Hematopoietic multipotent progenitor cell treated with erythropoietin and hydrocortisone succinate and interleukin-3 and kit ligand, for 4 days (in vitro differentiated cells): ENCODE results near the gene KDM5C.
"Not testable (repeated sequence)": the region's sequence is repeated elsewhere in the genome, so short reads cannot be mapped to it uniquely, and the experiment has no call there.

Experiments
- DNase-seq: peaks from one replicate; pipeline ENCODE4 v3.0.0-alpha.2; 2015

KDM5C gene

DNA sequence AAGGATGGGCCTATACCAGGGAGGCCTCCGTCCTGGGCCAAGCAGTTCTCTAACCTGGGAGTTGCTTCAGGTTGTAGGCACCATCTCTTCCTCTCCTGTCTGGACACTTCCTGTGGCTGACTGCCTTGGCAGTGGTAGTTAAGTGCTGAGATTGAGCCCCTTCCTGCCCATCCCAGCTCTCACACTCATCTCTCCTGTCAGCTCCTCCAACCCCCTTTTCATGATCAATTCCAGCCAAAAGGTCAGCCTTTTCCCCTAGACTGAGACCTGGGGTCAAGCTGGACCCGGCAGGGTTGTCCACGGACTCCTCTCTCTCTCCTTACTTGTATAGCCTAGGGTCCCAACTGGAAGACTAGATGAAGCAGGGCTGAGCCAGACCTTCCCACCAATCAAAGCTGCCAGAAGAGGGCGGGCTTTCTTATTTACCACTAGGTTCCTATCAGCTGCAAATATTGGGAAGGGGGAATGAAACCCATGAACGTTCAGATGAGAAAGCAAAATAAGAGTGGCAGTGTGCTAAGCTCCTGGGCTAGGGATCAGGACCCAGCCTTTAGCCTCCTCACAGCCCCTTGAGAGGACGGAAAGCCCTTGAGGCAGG lies 34.5 kb downstream of the KDM5C start:
- peak; percentile 18 for DNase-seq

DNA sequence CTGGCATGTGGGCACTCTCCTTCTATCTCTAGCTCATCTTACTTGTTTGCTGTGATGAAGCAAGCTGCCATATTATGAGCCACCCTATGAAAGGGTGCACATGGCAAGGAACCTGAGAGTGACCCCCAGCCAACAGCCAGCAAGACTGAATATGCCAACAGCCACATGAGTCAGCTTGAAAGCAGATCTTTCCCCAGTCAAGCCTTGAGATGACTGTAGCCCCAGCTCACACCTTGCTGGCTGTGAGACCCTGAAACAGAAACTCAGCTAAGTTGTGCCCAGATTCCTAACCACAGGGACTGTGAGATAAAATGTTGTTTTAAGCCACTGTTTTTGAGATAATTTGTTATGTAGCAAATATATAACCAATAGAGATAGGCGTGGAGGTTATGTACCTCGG lies 36.2 kb downstream of the KDM5C start:
- DNase-seq = no peak

DNA sequence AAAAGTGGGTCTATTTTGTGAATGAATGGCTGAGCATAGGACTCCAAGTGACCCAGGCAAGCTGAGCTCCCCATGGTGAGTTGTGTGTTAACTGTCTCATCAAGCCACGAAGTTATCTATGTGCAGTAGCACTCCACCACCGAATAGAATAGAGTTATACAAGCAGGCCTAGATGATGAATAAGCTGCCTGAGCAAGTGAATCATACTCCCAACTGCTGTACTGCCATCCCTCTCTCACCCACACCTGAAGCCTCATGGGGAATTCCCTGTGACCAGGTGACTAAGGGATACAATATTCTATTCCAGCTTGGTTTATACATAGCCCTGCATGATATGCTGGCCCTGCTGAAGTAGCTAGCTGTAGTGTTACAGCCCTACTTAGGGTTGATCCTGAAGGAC lies 38.7 kb downstream of the KDM5C start:
- peak; percentile 8 for DNase-seq

DNA sequence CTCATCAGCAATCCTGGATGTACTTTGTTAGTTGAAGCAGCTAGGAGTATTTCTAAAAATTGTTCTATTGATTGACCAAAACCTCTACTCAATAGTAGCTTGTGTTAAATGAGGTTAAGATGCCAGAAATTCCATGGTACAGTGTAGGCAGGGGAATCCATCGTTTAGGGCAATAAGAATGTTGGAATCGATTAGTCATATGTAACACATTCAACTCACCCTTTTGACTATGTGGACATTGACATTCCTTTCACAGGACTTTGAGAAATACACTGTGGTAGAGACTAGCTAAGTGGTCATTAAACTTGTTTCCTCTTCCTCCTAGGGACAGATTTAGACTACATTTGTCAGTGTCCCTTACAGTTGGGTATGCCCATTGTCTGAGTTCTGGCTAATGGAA lies 40.2 kb downstream of the KDM5C start:
- no peak for DNase-seq

DNA sequence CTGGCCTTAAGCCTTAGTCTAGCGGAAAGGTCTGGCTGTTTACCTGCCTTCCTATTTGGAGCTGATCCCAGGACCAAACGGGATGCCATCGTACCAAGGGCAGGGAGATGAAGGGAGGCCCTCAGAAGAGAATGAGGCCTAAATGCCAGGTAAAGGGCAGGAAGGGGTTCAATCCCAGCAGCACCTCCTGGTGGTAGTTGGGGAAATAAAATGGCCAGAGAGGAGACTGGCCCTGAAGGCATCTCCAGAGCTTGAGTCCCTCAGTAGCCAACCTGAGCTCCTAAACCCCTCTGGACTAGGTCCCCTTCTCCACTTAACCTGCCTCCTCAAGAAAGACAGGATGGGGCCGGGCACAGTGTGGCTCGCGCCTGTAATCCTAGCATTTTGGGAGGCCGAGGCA lies 53.7 kb downstream of the KDM5C start:
- no peak for DNase-seq

- DNase-seq = no peak
Observed at GRCh38 chrX:53166103-53166502, 58.9 kb downstream of the KDM5C start.

DNA sequence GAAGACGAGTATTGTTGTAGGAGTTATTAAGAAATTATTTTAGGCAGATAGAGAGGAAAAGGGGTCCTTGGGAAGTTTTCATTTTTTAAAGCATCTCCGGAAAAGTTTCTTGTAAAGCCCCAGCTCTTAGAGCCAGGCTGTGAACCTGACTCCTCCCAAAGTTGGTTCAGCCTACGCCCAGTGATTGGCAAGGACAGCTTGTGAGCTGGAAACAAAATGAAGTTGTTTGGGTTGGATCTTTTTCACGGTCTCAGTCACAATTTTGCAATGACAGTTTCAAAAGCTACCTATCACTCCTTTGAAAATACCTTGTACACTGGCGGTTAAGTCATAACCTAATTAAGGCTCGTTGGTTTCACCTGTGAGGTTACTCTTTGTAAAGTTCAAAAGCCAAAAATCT lies 60.4 kb downstream of the KDM5C start:
- DNase-seq = not testable (repeated sequence)

GRCh38 chrX:53163436-53163835 lies 61.6 kb downstream of the KDM5C start:
- no peak for DNase-seq

DNA sequence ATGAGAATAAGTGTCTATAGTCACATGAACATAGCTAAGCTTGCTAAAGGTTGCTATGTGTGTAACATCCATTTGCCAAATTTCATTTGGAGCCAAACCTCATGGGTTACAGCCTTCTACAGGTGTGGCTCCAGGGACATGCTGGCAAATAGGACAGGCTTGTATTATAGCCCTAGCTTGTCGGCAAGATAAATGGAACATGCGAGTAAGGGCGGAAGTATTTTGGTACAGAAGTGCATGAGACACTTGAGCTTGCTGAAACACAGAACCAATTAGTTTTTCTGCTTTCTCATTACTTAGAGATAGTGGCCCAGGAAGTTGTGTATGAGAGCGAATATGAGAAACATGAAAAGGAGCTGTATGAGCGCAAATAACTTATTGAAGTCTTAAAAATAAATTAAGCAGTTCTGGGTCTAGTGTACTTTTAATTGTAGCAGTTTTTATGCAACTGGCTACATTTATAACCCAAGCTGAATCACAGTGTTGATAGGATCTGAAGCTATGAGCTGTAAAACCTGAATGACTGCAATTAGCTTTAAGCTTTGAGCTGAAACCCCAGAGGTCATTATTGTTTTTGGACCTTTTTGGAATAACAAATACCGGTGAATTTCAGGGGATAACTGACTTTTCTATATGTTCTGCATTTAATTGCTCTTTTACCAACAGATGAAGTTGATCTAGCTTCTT lies 64.6 kb downstream of the KDM5C start:
- DNase-seq = no peak

DNA sequence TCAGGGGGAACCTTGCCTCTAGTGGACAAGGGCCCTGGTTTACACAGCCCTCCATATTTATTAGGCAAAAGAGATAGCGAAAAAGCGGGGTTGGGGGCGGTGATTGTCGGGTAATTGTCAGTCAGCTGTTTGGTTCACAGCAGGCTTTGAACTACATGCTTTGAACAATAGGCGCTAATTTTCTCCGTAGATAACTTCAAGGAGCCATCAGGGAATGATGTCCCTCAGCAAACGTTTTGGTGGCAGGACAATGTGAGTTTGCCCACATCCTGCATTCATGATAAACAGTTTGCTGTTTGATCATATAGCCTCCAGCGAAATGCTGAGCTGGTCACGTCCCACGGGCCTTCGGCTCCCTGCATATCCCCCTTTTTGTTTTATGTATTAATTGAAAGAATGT lies 65.8 kb downstream of the KDM5C start:
- DNase-seq = no peak

GRCh38 chrX:53156207-53156596 lies 68.8 kb downstream of the KDM5C start:
- DNase-seq = no peak

GRCh38 chrX:53155512-53156206 lies 69.3 kb downstream of the KDM5C start:
- DNase-seq = peak; percentile 32

- no peak for DNase-seq
Observed at GRCh38 chrX:53153581-53153980, 71.4 kb downstream of the KDM5C start.
